IPS-18a (cell line): ENCODE data around the gene ABLIM1.

Experiments used
- H3K27ac ChIP-seq: one replicate; pipeline ENCODE4 v1.5.1; 2013; ENCODE audit warnings: low read length
- H3K27me3 ChIP-seq: one replicate; pipeline ENCODE4 v1.6.1; 2013; ENCODE audit warnings: mild to moderate bottlenecking, low read length; ENCODE audit not compliant: control insufficient read depth, insufficient read depth
- H3K36me3 ChIP-seq: one replicate; pipeline ENCODE4 v1.6.1; 2013; ENCODE audit warnings: low read depth, low read length; ENCODE audit not compliant: control insufficient read depth
- H3K4me1 ChIP-seq: one replicate; pipeline ENCODE4 v1.6.1; 2013; ENCODE audit warnings: low read depth, low read length; ENCODE audit not compliant: control insufficient read depth
- H3K4me3 ChIP-seq: one replicate; pipeline ENCODE4 v1.5.1; 2013; ENCODE audit warnings: low read length
- H3K9ac ChIP-seq: one replicate; pipeline ENCODE4 v1.6.1; 2013; ENCODE audit warnings: mild to moderate bottlenecking, low read length, moderate library complexity
- H3K9me3 ChIP-seq: one replicate; pipeline ENCODE4 v1.6.1; 2013; ENCODE audit warnings: low read depth, low read length; ENCODE audit not compliant: control insufficient read depth

Gene ABLIM1

GRCh38 chr10:114678820-114679219, 20.7 kb upstream of the ABLIM1 start:
- no peaks in the 10 kb centered on the region for H3K4me1 ChIP-seq
- no peaks in the 10 kb centered on the region for H3K36me3 ChIP-seq
- H3K27me3 ChIP-seq, result no peaks in the 10 kb centered on the region
- no peak overlapping the region for H3K27ac ChIP-seq
- no peak overlapping the region for H3K4me3 ChIP-seq
- H3K9me3 ChIP-seq, result no peaks in the 10 kb centered on the region
- no peak overlapping the region for H3K9ac ChIP-seq

DNA sequence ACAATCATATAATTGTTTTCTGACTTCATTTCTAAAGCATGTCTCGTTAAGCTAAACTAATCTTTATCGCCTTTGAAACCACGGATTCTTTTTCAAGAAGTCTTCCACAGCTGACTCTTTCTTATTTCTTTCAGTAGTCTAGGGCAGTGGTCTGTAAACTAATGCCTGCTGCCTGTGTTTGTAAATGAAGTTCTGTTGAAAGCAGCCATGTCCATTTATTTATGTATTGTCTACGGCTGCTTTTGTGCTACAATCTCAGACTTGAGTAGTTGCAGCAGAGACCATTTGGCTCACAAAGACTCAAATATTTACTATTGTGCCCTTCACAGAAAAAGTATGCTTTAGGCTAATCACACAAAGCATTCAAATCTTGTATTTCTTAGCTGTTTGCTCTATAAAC, 20.3 kb upstream of the ABLIM1 start:
- Histone ChIP-seq H3K9me3 (no peaks in the 10 kb centered on the region), H3K9ac (no peak overlapping the region), H3K4me1 (no peaks in the 10 kb centered on the region), H3K4me3 (no peak overlapping the region), H3K27me3 (no peaks in the 10 kb centered on the region), H3K36me3 (no peaks in the 10 kb centered on the region), H3K27ac (no peak overlapping the region)

GRCh38 chr10:114674346-114674745, 16.3 kb upstream of the ABLIM1 start:
- H3K9ac ChIP-seq, result no peak overlapping the region
- H3K4me1 ChIP-seq, result no peaks in the 10 kb centered on the region
- no peaks in the 10 kb centered on the region for H3K9me3 ChIP-seq
- H3K27me3 ChIP-seq, result no peaks in the 10 kb centered on the region
- no peak overlapping the region for H3K27ac ChIP-seq
- H3K36me3 ChIP-seq, result no peaks in the 10 kb centered on the region
- H3K4me3 ChIP-seq, result no peak overlapping the region

DNA sequence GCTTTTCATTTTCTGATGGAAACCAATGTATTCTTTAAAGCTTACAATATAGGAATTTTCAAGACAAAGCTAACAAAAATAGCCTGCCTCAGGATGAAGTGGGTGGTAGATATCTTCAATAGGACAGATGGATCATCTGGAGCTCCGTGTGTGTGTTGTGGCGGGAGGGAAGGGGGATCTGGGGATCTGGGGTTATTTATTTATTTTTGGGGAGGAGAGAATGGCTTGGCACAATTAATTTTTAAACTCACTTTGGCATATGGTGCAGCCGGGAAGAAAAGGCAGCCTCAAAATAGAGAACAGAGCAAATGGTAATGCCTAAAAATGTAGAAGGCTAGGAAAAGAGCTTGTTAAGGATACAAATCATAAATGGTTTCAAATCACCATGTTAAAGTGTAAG, 11.6 kb upstream of the ABLIM1 start:
- H3K27me3 ChIP-seq, result no peaks in the 10 kb centered on the region
- no peaks in the 10 kb centered on the region for H3K4me1 ChIP-seq
- H3K9me3 ChIP-seq, result no peaks in the 10 kb centered on the region
- no peak overlapping the region for H3K27ac ChIP-seq
- no peak overlapping the region for H3K9ac ChIP-seq
- no peaks in the 10 kb centered on the region for H3K36me3 ChIP-seq
- no peak overlapping the region for H3K4me3 ChIP-seq

DNA sequence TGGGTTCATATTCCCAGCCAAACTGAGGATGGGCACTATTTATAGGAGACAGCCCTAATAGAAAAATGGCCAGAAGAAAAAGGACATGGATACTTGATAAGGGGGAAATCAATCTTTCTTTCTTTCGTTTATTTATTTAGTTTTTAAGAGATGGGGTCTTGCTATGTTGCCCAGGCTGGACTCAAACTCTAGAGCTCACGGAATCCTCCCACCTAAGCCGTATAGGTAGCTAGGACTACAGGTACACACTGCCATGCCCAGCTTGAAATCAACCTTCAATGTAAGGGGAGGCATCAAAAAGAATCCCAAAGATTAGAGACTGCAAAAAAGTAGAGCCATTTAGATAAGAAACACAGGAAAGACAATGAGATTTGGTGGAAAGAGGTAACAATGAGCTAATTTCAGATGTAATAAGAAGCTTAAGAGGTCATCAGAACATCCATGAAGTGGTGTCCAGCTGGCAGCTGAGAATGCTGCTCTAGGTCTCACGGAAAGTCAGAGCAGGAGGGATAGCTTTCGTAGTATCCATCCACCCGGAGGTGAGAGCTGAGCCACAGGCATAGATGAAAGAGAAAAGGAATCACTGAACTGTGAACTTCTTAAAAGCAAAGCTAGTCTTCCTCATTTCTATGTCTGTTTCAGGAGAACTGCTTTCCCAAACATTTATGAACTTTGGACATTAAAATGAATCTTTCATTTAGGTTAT, 10.5 kb upstream of the ABLIM1 start:
- H3K27ac ChIP-seq, result no peak overlapping the region

DNA sequence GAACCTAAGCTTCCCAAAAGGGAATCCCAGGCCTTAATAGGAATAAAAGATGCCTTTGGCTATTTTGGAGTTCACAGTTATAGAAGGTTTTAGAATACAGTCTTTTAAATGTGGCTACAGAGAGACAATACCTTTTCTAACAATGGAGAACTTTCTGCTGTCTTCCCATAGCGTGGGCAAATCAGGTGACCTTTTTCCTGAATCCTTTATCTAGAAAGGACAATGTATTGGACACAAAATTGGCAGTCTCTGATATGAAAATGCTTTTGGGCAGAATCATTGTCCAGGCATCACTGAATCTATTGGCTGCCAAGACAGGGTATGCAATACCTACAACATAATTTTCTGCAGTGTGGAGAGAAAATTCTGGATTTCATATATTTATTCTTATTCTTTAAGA, 7.8 kb upstream of the ABLIM1 start:
- H3K9me3 ChIP-seq, result no peaks in the 10 kb centered on the region
- H3K27ac ChIP-seq, result no peak overlapping the region
- no peaks in the 10 kb centered on the region for H3K36me3 ChIP-seq
- no peak overlapping the region for H3K4me3 ChIP-seq
- H3K27me3 ChIP-seq, result no peaks in the 10 kb centered on the region
- H3K4me1 ChIP-seq, result peaks cover 16% of the 10 kb centered on the region
- no peak overlapping the region for H3K9ac ChIP-seq

More for the DNA sequence above, 10.5 kb upstream of the ABLIM1 start:
- H3K4me3 ChIP-seq, result no peak overlapping the region
- H3K36me3 ChIP-seq, result no peaks in the 10 kb centered on the region
- no peaks in the 10 kb centered on the region for H3K27me3 ChIP-seq
- H3K9me3 ChIP-seq, result no peaks in the 10 kb centered on the region
- no peak overlapping the region for H3K9ac ChIP-seq
- peaks cover 6% of the 10 kb centered on the region for H3K4me1 ChIP-seq

- H3K36me3 ChIP-seq, result no peaks in the 10 kb centered on the region
- H3K9ac ChIP-seq, result no peak overlapping the region
- H3K9me3 ChIP-seq, result no peaks in the 10 kb centered on the region
- peaks cover 16% of the 10 kb centered on the region for H3K4me1 ChIP-seq
- no peaks in the 10 kb centered on the region for H3K27me3 ChIP-seq
- H3K27ac ChIP-seq, result no peak overlapping the region
- H3K4me3 ChIP-seq, result no peak overlapping the region
These were observed 7.3 kb upstream of the ABLIM1 start for GRCh38 chr10:114665406-114665805.

DNA sequence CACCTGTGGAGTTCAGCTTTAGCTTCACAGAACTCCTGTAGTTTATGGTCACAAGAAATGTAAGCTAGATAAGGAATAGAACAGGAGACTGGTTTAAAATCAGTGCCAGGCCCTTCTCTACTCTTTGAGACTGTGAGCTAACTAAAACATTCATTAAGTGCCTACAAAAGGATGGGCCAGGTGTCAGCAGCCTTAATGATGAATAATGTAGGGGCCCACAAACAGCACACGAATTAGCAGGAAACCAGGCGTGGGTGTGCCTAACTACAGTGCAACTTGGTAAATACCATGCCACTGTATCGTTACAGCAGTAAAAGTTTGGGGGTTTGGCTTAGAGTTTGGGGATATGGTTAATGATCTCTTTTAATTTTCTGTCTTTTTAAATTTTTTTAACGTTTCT, 6.1 kb upstream of the ABLIM1 start:
- Histone ChIP-seq H3K9ac (no peak overlapping the region), H3K36me3 (no peaks in the 10 kb centered on the region), H3K9me3 (no peaks in the 10 kb centered on the region), H3K4me1 (peaks cover 16% of the 10 kb centered on the region), H3K27me3 (no peaks in the 10 kb centered on the region), H3K4me3 (no peak overlapping the region), H3K27ac (no peak overlapping the region)

DNA sequence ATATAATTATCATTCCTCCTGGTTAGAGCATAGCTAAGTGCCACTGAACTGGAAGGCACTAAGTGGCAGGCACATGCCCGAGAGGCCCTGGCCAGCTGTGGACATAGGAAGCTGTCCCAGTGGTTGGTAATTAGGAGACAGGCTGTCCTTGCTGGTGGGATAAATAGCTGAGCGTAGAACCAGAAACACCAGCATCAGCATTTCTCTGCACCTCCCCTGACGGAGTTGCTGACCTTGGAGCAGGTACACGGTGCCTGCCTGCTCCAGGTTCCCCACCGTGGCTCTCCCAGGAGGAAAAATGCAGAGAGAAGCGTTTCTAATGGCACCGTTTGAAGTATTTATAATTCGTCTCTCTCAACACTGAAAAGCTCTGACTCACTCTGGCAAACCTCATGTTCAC, 5.6 kb upstream of the ABLIM1 start:
- Histone ChIP-seq H3K4me3 (no peak overlapping the region), H3K27me3 (no peaks in the 10 kb centered on the region), H3K9me3 (no peaks in the 10 kb centered on the region), H3K9ac (no peak overlapping the region), H3K36me3 (no peaks in the 10 kb centered on the region), H3K4me1 (peaks cover 16% of the 10 kb centered on the region), H3K27ac (no peak overlapping the region)

DNA sequence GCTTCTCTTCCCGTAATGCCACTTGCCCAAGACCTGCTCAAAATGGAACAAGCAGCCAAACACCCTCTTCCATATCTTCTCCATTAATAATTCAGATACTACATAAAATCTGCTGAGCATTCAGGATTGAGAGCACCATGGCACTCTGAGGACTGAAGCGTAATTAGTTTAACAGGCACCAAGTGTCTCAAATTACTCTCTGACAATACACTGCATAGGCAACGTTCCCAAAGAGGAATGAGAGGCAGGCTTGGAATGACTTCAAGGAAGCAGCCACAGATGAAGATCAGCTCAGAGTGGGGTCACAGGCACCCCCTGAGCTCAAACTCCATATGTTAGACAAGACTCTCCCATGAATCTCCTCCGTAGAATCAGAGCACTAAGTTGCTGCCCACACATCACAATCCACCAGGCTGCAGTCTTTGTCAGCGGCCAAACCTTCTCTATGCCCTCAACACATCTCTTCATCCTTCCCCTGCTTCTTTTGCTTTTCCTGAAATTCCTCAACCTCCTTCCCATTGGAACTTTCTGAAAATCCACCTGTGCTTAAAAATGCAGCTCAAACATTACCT, 4.7 kb upstream of the ABLIM1 start:
- Histone ChIP-seq H3K9ac (no peak overlapping the region), H3K27me3 (no peaks in the 10 kb centered on the region), H3K4me3 (no peak overlapping the region), H3K27ac (no peak overlapping the region), H3K9me3 (no peaks in the 10 kb centered on the region), H3K36me3 (no peaks in the 10 kb centered on the region), H3K4me1 (peaks cover 16% of the 10 kb centered on the region)

DNA sequence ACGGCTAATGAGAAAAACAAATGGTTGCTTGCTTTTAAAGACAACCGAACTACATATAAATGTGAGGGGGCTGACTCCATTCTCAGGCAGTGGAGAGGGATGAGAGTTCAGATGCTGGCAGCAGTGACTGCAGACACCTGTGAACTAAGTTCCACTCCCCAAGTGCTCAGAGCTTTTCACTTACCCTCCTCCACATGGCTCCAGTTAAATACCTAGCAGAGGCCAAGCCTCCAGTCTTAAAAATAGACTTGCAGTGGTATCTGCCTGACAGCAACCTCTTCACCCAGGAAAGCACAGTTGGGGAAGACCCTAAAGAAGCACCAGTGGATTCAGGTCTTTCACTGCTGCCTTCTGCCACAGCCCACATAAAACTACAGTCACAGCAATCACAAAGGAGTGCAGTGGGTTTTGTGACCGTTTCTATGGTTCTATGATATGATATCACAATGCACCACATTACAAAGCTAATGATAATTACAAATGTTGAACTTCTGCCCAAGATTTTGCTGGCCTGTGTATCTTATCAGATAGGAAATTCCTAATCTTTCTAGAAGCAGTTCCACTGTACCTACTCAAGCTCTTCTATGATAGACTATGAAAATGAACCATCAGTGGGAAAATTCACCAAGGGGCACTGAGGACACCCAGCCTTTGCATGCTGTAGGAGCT, 3.3 kb upstream of the ABLIM1 start:
- H3K4me1 ChIP-seq, result peaks cover 16% of the 10 kb centered on the region
- no peak overlapping the region for H3K27ac ChIP-seq
- H3K36me3 ChIP-seq, result no peaks in the 10 kb centered on the region
- no peak overlapping the region for H3K9ac ChIP-seq
- no peaks in the 10 kb centered on the region for H3K27me3 ChIP-seq
- H3K4me3 ChIP-seq, result no peak overlapping the region
- H3K9me3 ChIP-seq, result no peaks in the 10 kb centered on the region

DNA sequence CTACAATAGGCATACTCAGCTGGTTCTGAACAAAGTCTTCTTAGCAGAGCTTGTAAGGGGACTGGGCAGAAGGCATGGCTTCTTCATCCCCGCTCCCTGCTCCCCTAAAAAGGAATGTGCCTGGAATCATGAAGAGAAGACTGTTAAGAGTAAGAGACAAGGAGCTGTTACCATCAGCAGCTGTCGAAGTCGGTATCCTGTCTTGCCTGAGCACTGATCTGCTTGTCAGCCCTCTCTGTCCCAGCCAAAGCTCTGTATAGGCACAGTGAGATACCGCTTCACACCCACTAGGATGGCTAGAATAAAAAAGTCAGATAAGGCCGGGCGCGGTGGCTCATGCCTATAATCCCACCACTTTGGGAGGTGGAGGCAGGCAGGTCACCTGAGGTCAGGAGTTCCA, 2.4 kb downstream of the ABLIM1 start:
- H3K4me1 ChIP-seq, result no peaks in the 10 kb centered on the region
- no peaks in the 10 kb centered on the region for H3K36me3 ChIP-seq
- H3K9ac ChIP-seq, result no peak overlapping the region
- H3K27me3 ChIP-seq, result no peaks in the 10 kb centered on the region
- H3K4me3 ChIP-seq, result no peak overlapping the region
- H3K9me3 ChIP-seq, result no peaks in the 10 kb centered on the region
- no peak overlapping the region for H3K27ac ChIP-seq
